ENCODE data around the gene ULBP3. TPM values are rescaled to one million over a fixed set of nuclear protein-coding genes. Genes with fewer than 3 reads are reported as not detected.

ULBP3 gene
- total RNA-seq, 1 experiment from 2014 or later = 18.4 TPM

DNA sequence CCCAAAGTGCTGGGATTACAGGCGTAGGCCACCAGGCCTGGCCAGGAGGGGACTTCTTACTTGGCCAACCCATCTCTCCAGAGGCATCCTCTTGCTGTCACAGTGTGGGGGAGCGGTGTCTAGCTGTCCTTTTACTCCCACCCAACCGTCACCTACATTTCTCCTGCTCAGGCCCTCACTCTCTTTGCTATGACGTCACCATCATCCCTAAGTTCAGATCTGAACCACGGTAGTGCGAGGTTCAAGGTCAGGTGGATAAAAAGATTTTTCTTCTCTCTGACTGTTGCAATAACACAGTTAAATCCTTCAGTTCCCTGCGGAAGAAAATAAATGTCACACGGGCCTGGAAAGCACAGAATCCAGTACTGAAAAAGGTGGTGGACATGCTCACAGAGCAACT is 36.3 kb downstream of the ULBP3 start:
- Histone ChIP-seq H3K4me1 (ENCODE audit: control insufficient read depth in 1 of 2, insufficient read depth in 2 of 2, low read length in 2 of 2) (no peaks in the 10 kb centered on the region), H3K9ac (ENCODE audit: low read length) (no peak overlapping the region), H3K79me2 (ENCODE audit: insufficient read depth, low read length) (no peaks in the 10 kb centered on the region), H3K4me2 (ENCODE audit: low read length) (no peak overlapping the region), H3K27me3 (ENCODE audit: insufficient read depth, low read length) (no peaks in the 10 kb centered on the region), H3K36me3 (ENCODE audit: control insufficient read depth in 1 of 2, insufficient read depth in 2 of 2, low read length in 2 of 2) (no peaks in the 10 kb centered on the region), H3K9me3 (ENCODE audit: control insufficient read depth in 1 of 2, insufficient read depth in 1 of 2, low read depth in 1 of 2, low read length in 2 of 2) (no peaks in the 10 kb centered on the region), H3K27ac (ENCODE audit: low read depth, low read length) (no peak overlapping the region), H3K4me3 (replicated peaks in 1 of 2; ENCODE audit: low read depth in 1 of 2, low read length in 2 of 2) (no peak overlapping the region), H2AFZ (ENCODE audit: low read depth, low read length, poor library complexity, severe bottlenecking) (no peak overlapping the region), H3K9me2 (ENCODE audit: insufficient read depth) (no peaks in the 10 kb centered on the region), H4K20me1 (ENCODE audit: insufficient read depth) (no peaks in the 10 kb centered on the region)
- intact Hi-C loops (cut with micrococcal nuclease) = no loop called here
- RAD21 ChIA-PET (ENCODE audit: low non-redundant PET in 1 of 2, low total read pairs in 2 of 2, uncharacterized antibody in 2 of 2, unreplicated experiment in 2 of 2) = no interaction called here
- ATAC-seq (no peak), DNase-seq (ENCODE audit: low read depth, low spot score) (no peak)
- TF ChIP-seq EZH2 (IDR thresholded peaks at IDR 0.05) = no peak
- CTCF ChIA-PET = no interaction called here
- no TSS peak for BruUV-seq (replicated peaks)
- POLR2A ChIA-PET = no interaction called here

DNA sequence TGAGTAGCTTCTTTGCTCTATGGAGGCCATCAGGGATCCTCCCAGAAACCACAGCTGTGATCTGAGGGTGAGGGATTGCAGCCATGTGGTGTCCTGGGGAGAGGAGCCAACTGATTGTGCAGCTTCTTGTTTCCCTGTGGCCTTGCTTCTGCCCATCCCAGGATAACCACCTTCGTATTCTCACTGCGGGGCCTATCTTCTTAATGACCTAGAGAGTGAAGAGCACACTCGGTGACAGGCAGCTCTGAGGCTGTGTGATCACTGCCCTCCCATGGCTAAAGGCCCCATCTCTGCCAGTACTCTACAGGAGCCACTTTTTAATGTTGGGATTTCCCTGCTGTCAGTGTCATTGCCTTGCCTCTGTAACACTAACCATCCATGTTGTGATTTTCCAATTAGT is 38.3 kb downstream of the ULBP3 start:
- no peak overlapping the region for H3K9ac ChIP-seq (ENCODE audit: low read length)
- no peaks in the 10 kb centered on the region for H3K9me2 ChIP-seq (ENCODE audit: insufficient read depth)
- no peaks in the 10 kb centered on the region for H3K27me3 ChIP-seq (ENCODE audit: insufficient read depth, low read length)
- peaks cover 12 to 18% of the 10 kb centered on the region in 2 experiments for H3K4me1 ChIP-seq (ENCODE audit: control insufficient read depth in 1 of 2, insufficient read depth in 2 of 2, low read length in 2 of 2)
- H3K9me3 ChIP-seq (ENCODE audit: control insufficient read depth in 1 of 2, insufficient read depth in 1 of 2, low read depth in 1 of 2, low read length in 2 of 2) = no peaks in the 10 kb centered on the region
- H3K4me2 ChIP-seq (ENCODE audit: low read length) = no peak overlapping the region
- DNase-seq (ENCODE audit: low read depth, low spot score) (no peak), ATAC-seq (no peak)
- no peak overlapping the region for H3K27ac ChIP-seq (ENCODE audit: low read depth, low read length)
- no peaks in the 10 kb centered on the region for H3K36me3 ChIP-seq (ENCODE audit: control insufficient read depth in 1 of 2, insufficient read depth in 2 of 2, low read length in 2 of 2)
- no peak overlapping the region for H3K4me3 ChIP-seq (replicated peaks in 1 of 2; ENCODE audit: low read depth in 1 of 2, low read length in 2 of 2)
- ChIA-PET CTCF (no interaction called here), RAD21 (ENCODE audit: low non-redundant PET in 1 of 2, low total read pairs in 2 of 2, uncharacterized antibody in 2 of 2, unreplicated experiment in 2 of 2) (no interaction called here), POLR2A (no interaction called here)
- no peak overlapping the region for H2AFZ ChIP-seq (ENCODE audit: low read depth, low read length, poor library complexity, severe bottlenecking)
- intact Hi-C loops (cut with micrococcal nuclease) = no loop called here
- H3K79me2 ChIP-seq (ENCODE audit: insufficient read depth, low read length) = no peaks in the 10 kb centered on the region
- H4K20me1 ChIP-seq (ENCODE audit: insufficient read depth) = no peaks in the 10 kb centered on the region
- no TSS peak for BruUV-seq (replicated peaks)
- no peak for TF ChIP-seq ZFX (IDR thresholded peaks at IDR 0.05)
- TF ChIP-seq CEBPB (IDR thresholded peaks at IDR 0.05; ENCODE audit: low read depth) = no peak
- no peak for TF ChIP-seq RAD21 (IDR thresholded peaks at IDR 0.05; ENCODE audit: low read depth)
- TF ChIP-seq, protein P1, sequence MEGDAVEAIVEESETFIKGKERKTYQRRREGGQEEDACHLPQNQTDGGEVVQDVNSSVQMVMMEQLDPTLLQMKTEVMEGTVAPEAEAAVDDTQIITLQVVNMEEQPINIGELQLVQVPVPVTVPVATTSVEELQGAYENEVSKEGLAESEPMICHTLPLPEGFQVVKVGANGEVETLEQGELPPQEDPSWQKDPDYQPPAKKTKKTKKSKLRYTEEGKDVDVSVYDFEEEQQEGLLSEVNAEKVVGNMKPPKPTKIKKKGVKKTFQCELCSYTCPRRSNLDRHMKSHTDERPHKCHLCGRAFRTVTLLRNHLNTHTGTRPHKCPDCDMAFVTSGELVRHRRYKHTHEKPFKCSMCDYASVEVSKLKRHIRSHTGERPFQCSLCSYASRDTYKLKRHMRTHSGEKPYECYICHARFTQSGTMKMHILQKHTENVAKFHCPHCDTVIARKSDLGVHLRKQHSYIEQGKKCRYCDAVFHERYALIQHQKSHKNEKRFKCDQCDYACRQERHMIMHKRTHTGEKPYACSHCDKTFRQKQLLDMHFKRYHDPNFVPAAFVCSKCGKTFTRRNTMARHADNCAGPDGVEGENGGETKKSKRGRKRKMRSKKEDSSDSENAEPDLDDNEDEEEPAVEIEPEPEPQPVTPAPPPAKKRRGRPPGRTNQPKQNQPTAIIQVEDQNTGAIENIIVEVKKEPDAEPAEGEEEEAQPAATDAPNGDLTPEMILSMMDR (IDR thresholded peaks at IDR 0.05 in 2 of 3, conservative IDR thresholded peaks at IDR 0.05 in 1 of 3; ENCODE audit: borderline replicate concordance in 1 of 3, insufficient read depth in 1 of 3, low read depth in 2 of 3, low read length in 2 of 3) = no peak
- TF ChIP-seq, protein P2, sequence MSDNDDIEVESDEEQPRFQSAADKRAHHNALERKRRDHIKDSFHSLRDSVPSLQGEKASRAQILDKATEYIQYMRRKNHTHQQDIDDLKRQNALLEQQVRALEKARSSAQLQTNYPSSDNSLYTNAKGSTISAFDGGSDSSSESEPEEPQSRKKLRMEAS (IDR thresholded peaks at IDR 0.05) = no peak
- TF ChIP-seq SRF (IDR thresholded peaks at IDR 0.05; ENCODE audit: low read depth) = no peak
- no peak for TF ChIP-seq ELF1 (IDR thresholded peaks at IDR 0.05; ENCODE audit: borderline replicate concordance, low read depth)
- TF ChIP-seq, protein P3, sequence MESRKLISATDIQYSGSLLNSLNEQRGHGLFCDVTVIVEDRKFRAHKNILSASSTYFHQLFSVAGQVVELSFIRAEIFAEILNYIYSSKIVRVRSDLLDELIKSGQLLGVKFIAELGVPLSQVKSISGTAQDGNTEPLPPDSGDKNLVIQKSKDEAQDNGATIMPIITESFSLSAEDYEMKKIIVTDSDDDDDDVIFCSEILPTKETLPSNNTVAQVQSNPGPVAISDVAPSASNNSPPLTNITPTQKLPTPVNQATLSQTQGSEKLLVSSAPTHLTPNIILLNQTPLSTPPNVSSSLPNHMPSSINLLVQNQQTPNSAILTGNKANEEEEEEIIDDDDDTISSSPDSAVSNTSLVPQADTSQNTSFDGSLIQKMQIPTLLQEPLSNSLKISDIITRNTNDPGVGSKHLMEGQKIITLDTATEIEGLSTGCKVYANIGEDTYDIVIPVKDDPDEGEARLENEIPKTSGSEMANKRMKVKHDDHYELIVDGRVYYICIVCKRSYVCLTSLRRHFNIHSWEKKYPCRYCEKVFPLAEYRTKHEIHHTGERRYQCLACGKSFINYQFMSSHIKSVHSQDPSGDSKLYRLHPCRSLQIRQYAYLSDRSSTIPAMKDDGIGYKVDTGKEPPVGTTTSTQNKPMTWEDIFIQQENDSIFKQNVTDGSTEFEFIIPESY (IDR thresholded peaks at IDR 0.05; ENCODE audit: extremely low read depth, insufficient replicate concordance, low read length) = no peak
- TF ChIP-seq POLR2A (IDR thresholded peaks at IDR 0.05; ENCODE audit: borderline replicate concordance, extremely low read depth, insufficient read depth, insufficient read length) = no peak
- TF ChIP-seq EGR1 (IDR thresholded peaks at IDR 0.05; ENCODE audit: low read depth) = no peak
- no peak for TF ChIP-seq EZH2phosphoT487 (IDR thresholded peaks at IDR 0.05; ENCODE audit: borderline replicate concordance)
- TF ChIP-seq, protein P4, sequence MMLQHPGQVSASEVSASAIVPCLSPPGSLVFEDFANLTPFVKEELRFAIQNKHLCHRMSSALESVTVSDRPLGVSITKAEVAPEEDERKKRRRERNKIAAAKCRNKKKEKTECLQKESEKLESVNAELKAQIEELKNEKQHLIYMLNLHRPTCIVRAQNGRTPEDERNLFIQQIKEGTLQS (IDR thresholded peaks at IDR 0.05) = no peak
- TF ChIP-seq, protein P5, sequence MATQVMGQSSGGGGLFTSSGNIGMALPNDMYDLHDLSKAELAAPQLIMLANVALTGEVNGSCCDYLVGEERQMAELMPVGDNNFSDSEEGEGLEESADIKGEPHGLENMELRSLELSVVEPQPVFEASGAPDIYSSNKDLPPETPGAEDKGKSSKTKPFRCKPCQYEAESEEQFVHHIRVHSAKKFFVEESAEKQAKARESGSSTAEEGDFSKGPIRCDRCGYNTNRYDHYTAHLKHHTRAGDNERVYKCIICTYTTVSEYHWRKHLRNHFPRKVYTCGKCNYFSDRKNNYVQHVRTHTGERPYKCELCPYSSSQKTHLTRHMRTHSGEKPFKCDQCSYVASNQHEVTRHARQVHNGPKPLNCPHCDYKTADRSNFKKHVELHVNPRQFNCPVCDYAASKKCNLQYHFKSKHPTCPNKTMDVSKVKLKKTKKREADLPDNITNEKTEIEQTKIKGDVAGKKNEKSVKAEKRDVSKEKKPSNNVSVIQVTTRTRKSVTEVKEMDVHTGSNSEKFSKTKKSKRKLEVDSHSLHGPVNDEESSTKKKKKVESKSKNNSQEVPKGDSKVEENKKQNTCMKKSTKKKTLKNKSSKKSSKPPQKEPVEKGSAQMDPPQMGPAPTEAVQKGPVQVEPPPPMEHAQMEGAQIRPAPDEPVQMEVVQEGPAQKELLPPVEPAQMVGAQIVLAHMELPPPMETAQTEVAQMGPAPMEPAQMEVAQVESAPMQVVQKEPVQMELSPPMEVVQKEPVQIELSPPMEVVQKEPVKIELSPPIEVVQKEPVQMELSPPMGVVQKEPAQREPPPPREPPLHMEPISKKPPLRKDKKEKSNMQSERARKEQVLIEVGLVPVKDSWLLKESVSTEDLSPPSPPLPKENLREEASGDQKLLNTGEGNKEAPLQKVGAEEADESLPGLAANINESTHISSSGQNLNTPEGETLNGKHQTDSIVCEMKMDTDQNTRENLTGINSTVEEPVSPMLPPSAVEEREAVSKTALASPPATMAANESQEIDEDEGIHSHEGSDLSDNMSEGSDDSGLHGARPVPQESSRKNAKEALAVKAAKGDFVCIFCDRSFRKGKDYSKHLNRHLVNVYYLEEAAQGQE (IDR thresholded peaks at IDR 0.05; ENCODE audit: low read depth) = no peak

Measured in HCT116 (cell line).